ENCODE measurements around the gene UBE2R2. TPM values are rescaled to one million over a fixed set of nuclear protein-coding genes. Genes with fewer than 3 reads are reported as not detected.
"Not testable (repeated sequence)": the region's sequence is repeated elsewhere in the genome, so short reads cannot be mapped to it uniquely, and the experiment has no call there.

UBE2R2 gene
- total RNA-seq, 1 donor from 2014 or later = 36.7 TPM

GRCh38 chr9:33795819-33796218 is 21.1 kb upstream of the UBE2R2 start:
- no peaks in the 10 kb centered on the region for H3K27me3 ChIP-seq
- H3K36me3 ChIP-seq = no peaks in the 10 kb centered on the region
- intact Hi-C loops (cut with DNase I) = no loop called here
- no peak for TF ChIP-seq CTCF (IDR thresholded peaks at IDR 0.05)
- no peaks in the 10 kb centered on the region for H3K9me3 ChIP-seq
- no peak overlapping the region for H3K4me3 ChIP-seq
- H3K4me1 ChIP-seq = no peaks in the 10 kb centered on the region
- H3K27ac ChIP-seq = no peak overlapping the region
- ATAC-seq = peak; percentile 57
- DNase-seq = no peak

GRCh38 chr9:33796679-33797078 is 20.3 kb upstream of the UBE2R2 start:
- H3K4me3 ChIP-seq; H3K4me1 ChIP-seq; H3K9me3 ChIP-seq; ATAC-seq; H3K36me3 ChIP-seq; DNase-seq; intact Hi-C loops (cut with DNase I); H3K27ac ChIP-seq; H3K27me3 ChIP-seq: not testable (repeated sequence)

GRCh38 chr9:33797837-33798236 is 19.1 kb upstream of the UBE2R2 start:
- Histone ChIP-seq H3K4me1 (no peaks in the 10 kb centered on the region), H3K36me3 (no peaks in the 10 kb centered on the region), H3K27me3 (no peaks in the 10 kb centered on the region), H3K9me3 (no peaks in the 10 kb centered on the region), H3K27ac (no peak overlapping the region), H3K4me3 (no peak overlapping the region)
- ATAC-seq (no peak), DNase-seq (no peak)
- intact Hi-C loops (cut with DNase I) = no loop called here
- TF ChIP-seq CTCF (IDR thresholded peaks at IDR 0.05) = no peak

GRCh38 chr9:33798545-33798944 is 18.4 kb upstream of the UBE2R2 start:
- no peak for TF ChIP-seq CTCF (IDR thresholded peaks at IDR 0.05)
- ATAC-seq (no peak), DNase-seq (no peak)
- Histone ChIP-seq H3K4me1 (no peaks in the 10 kb centered on the region), H3K4me3 (no peak overlapping the region), H3K27ac (no peak overlapping the region), H3K27me3 (no peaks in the 10 kb centered on the region), H3K36me3 (no peaks in the 10 kb centered on the region), H3K9me3 (no peaks in the 10 kb centered on the region)
- intact Hi-C loops (cut with DNase I) = no loop called here

GRCh38 chr9:33799928-33800704 is 16.8 kb upstream of the UBE2R2 start:
- ATAC-seq (no peak), DNase-seq (no peak)

More at GRCh38 chr9:33799928-33800704, 16.8 kb upstream of the UBE2R2 start:
- no peak overlapping the region for H3K4me3 ChIP-seq
- no peaks in the 10 kb centered on the region for H3K36me3 ChIP-seq
- H3K9me3 ChIP-seq = no peaks in the 10 kb centered on the region
- H3K27ac ChIP-seq = no peak overlapping the region
- TF ChIP-seq CTCF (IDR thresholded peaks at IDR 0.05) = no peak
- H3K4me1 ChIP-seq = no peaks in the 10 kb centered on the region
- H3K27me3 ChIP-seq = no peaks in the 10 kb centered on the region
- intact Hi-C loops (cut with DNase I) = no loop called here
